ENCODE results near the gene RNF113A.
"Not testable (repeated sequence)": the region's sequence is repeated elsewhere in the genome, so short reads cannot be mapped to it uniquely, and the experiment has no call there.

RNF113A gene

GRCh38 chrX:119833905-119834304 is 37.6 kb downstream of the RNF113A start:
- DNase-seq, result no peak

- DNase-seq, result no peak
These were observed 43.1 kb downstream of the RNF113A start for GRCh38 chrX:119828446-119828845.

- DNase-seq, result no peak
These were observed 45.1 kb downstream of the RNF113A start for GRCh38 chrX:119826399-119826959.

GRCh38 chrX:119824221-119824620 is 47.3 kb downstream of the RNF113A start:
- not testable (repeated sequence) for DNase-seq

- DNase-seq, result not testable (repeated sequence)
These were observed 49.8 kb downstream of the RNF113A start for GRCh38 chrX:119821703-119822102.
